ENCODE measurements around the gene MAP3K2. TPM values are rescaled to one million over a fixed set of nuclear protein-coding genes. Genes with fewer than 3 reads are reported as not detected.

Gene MAP3K2
- total and polyA plus RNA-seq, 10 of the 15 experiments (the other 5 are each of a cell fraction or from before 2014, with no cell fraction given) = 2.7 to 39.6 (median 16.1) TPM

- TF ChIP-seq TCF3 (IDR thresholded peaks at IDR 0.05; ENCODE audit: borderline replicate concordance, insufficient read depth, low read depth, low read length) (no peak), CBX5 (IDR thresholded peaks at IDR 0.05; ENCODE audit: low read depth) (no peak), ELK1 (IDR thresholded peaks at IDR 0.05; ENCODE audit: low read depth, low read length) (no peak), BACH1 (IDR thresholded peaks at IDR 0.05; ENCODE audit: borderline replicate concordance) (no peak), USF1 (IDR thresholded peaks at IDR 0.05; ENCODE audit: borderline replicate concordance, extremely low read length, insufficient read depth, low read depth, low read length) (peak; percentile 13), KLF5 (IDR thresholded peaks at IDR 0.05; ENCODE audit: partially characterized antibody) (no peak), ESRRA (IDR thresholded peaks at IDR 0.05; ENCODE audit: low read length) (no peak), MAX (IDR thresholded peaks at IDR 0.05; ENCODE audit: low read depth, low read length) (peak; percentile 52; the same call in 1 of the 2 replicates), CREM (IDR thresholded peaks at IDR 0.05; ENCODE audit: low read depth) (0 out of 2 replicates have a peak, but pooled peaks have one; percentile 34), SRF (IDR thresholded peaks at IDR 0.05; ENCODE audit: low read depth in 2 of 2, low read length in 2 of 2) (no peak), ASH2L (IDR thresholded peaks at IDR 0.05; ENCODE audit: borderline replicate concordance, low read depth) (no peak), YY1 (IDR thresholded peaks at IDR 0.05; ENCODE audit: low read depth, low read length) (0 out of 2 replicates have a peak, but pooled peaks have one; percentile 38), IKZF2 (IDR thresholded peaks at IDR 0.05) (no peak), ZZZ3 (IDR thresholded peaks at IDR 0.05; ENCODE audit: control insufficient read depth, insufficient read length, low read depth) (no peak), IKZF1 (conservative IDR thresholded peaks at IDR 0.05) (0 out of 2 replicates have a peak, but pooled peaks have one; percentile 36), CREB1 (IDR thresholded peaks at IDR 0.05; ENCODE audit: low read depth) (peak; percentile 64; the same call in 1 of the 2 replicates)
- TF ChIP-seq, protein P1, sequence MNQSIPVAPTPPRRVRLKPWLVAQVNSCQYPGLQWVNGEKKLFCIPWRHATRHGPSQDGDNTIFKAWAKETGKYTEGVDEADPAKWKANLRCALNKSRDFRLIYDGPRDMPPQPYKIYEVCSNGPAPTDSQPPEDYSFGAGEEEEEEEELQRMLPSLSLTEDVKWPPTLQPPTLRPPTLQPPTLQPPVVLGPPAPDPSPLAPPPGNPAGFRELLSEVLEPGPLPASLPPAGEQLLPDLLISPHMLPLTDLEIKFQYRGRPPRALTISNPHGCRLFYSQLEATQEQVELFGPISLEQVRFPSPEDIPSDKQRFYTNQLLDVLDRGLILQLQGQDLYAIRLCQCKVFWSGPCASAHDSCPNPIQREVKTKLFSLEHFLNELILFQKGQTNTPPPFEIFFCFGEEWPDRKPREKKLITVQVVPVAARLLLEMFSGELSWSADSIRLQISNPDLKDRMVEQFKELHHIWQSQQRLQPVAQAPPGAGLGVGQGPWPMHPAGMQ (IDR thresholded peaks at IDR 0.05; ENCODE audit: borderline replicate concordance) = no peak
- TF ChIP-seq, protein P2, sequence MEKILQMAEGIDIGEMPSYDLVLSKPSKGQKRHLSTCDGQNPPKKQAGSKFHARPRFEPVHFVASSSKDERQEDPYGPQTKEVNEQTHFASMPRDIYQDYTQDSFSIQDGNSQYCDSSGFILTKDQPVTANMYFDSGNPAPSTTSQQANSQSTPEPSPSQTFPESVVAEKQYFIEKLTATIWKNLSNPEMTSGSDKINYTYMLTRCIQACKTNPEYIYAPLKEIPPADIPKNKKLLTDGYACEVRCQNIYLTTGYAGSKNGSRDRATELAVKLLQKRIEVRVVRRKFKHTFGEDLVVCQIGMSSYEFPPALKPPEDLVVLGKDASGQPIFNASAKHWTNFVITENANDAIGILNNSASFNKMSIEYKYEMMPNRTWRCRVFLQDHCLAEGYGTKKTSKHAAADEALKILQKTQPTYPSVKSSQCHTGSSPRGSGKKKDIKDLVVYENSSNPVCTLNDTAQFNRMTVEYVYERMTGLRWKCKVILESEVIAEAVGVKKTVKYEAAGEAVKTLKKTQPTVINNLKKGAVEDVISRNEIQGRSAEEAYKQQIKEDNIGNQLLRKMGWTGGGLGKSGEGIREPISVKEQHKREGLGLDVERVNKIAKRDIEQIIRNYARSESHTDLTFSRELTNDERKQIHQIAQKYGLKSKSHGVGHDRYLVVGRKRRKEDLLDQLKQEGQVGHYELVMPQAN (conservative IDR thresholded peaks at IDR 0.05) = no peak
These were observed 28.1 kb upstream of the MAP3K2 start (continued) for GRCh38 chr2:127415593-127416505.
